Measurements from ENCODE around the gene ZGLP1. TPM values are rescaled to one million over a fixed set of nuclear protein-coding genes. Genes with fewer than 3 reads are reported as not detected.

Gene ZGLP1
- total RNA-seq, 2 experiments from 2014 or later, result 5.7 to 8.8 TPM

GRCh38 chr19:10271543-10272086 lies 38.0 kb downstream of the ZGLP1 start:
- H3K4me2 ChIP-seq (ENCODE audit: low read length), result peak overlapping the region; percentile 86
- H3K9me2 ChIP-seq (ENCODE audit: insufficient read depth, low read length), result no peaks in the 10 kb centered on the region
- TF ChIP-seq CTCF (conservative IDR thresholded peaks at IDR 0.05; ENCODE audit: low read length) (no peak), EZH2phosphoT487 (IDR thresholded peaks at IDR 0.05; ENCODE audit: borderline replicate concordance, low read depth, low read length) (no peak)
- intact Hi-C loops (cut with micrococcal nuclease; ENCODE audit: unreplicated experiment), result no loop called here
- 0 out of 2 replicates have a peak, but pooled peaks cover 5% of the 10 kb centered on the region for H3K79me2 ChIP-seq (ENCODE audit: insufficient read depth, low read depth, low read length)
- ChIA-PET POLR2A (interaction anchor here (0.6 to 2.4 kb wide), 12 partner anchors 9 to 179 kb away, joined by 3 to 14 read pairs (median 4); partner anchors contain the start of genes ICAM4, ICAM5, RAVER1 and TYK2), CTCF (ENCODE audit: unreplicated experiment) (interaction anchor here (0.8 to 1.3 kb wide), 5 partner anchors 13 to 154 kb away, joined by 3 to 4 read pairs (median 3); no protein-coding TSS in a partner anchor)
- peak overlapping the region; percentile 59; the same call in 1 of the 2 replicates for H2AFZ ChIP-seq (ENCODE audit: low read length)
- 0 out of 2 replicates have a peak, but pooled peaks cover 3% of the 10 kb centered on the region for H3K36me3 ChIP-seq (ENCODE audit: insufficient read depth, low read length)
- peak; percentile 90 for DNase-seq (ENCODE audit: low spot score)
- peaks cover 31% of the 10 kb centered on the region for H3K4me1 ChIP-seq (ENCODE audit: insufficient read depth, low read length, poor library complexity, severe bottlenecking)
- TSS peak; percentile 90 for BruUV-seq (replicated peaks)
- peak overlapping the region; percentile 75 for H3K27ac ChIP-seq (ENCODE audit: low read depth, low read length, poor library complexity, severe bottlenecking)
- H3K4me3 ChIP-seq (ENCODE audit: low read depth, low read length, poor library complexity, severe bottlenecking), result peak overlapping the region; percentile 66
- H3K9me3 ChIP-seq (ENCODE audit: low read length), result no peaks in the 10 kb centered on the region
- no peaks in the 10 kb centered on the region for H4K20me1 ChIP-seq (ENCODE audit: insufficient read depth, low read length)

DNA sequence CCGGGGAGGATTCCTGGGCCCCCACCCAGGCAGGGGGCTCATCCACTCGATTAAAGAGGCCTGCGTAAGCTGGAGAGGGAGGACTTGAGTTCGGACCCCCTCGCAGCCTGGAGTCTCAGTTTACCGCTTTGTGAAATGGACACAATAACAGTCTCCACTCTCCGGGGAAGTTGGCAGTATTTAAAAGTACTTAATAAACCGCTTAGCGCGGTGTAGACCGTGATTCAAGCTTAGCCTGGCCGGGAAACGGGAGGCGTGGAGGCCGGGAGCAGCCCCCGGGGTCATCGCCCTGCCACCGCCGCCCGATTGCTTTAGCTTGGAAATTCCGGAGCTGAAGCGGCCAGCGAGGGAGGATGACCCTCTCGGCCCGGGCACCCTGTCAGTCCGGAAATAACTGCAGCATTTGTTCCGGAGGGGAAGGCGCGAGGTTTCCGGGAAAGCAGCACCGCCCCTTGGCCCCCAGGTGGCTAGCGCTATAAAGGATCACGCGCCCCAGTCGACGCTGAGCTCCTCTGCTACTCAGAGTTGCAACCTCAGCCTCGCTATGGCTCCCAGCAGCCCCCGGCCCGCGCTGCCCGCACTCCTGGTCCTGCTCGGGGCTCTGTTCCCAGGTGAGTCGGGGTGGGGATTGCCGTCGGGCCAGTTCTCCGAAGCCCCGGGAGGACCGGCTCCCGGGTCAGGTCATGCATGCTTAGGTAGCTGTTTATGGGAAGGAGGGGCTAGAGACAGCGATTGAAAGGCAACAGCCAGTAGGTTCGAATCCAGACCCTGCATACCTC lies 38.8 kb downstream of the ZGLP1 start, which contains the start of gene ICAM1:
ICAM1 (plus strand) TSS at position 505 of the 779 bp plus-strand sequence; CDS start at position 545, 40 bp downstream.
- Histone ChIP-seq H3K9me2 (ENCODE audit: insufficient read depth, low read length) (no peaks in the 10 kb centered on the region), H3K4me1 (ENCODE audit: insufficient read depth, low read length, poor library complexity, severe bottlenecking) (peaks cover 31% of the 10 kb centered on the region), H3K4me2 (ENCODE audit: low read length) (peak within 1 kb of the TSS; percentile 86), H3K4me3 (ENCODE audit: low read depth, low read length, poor library complexity, severe bottlenecking) (peak within 1 kb of the TSS; percentile 66), H3K79me2 (ENCODE audit: insufficient read depth, low read depth, low read length) (0 out of 2 replicates have a peak, but pooled peaks cover 5% of the 10 kb centered on the region), H2AFZ (ENCODE audit: low read length) (peak within 1 kb of the TSS; percentile 61; the same call in 1 of the 2 replicates), H4K20me1 (ENCODE audit: insufficient read depth, low read length) (no peaks in the 10 kb centered on the region), H3K27ac (ENCODE audit: low read depth, low read length, poor library complexity, severe bottlenecking) (peak within 1 kb of the TSS; percentile 75), H3K9me3 (ENCODE audit: low read length) (no peaks in the 10 kb centered on the region), H3K36me3 (ENCODE audit: insufficient read depth, low read length) (0 out of 2 replicates have a peak, but pooled peaks cover 3% of the 10 kb centered on the region)
- CTCF ChIA-PET (ENCODE audit: unreplicated experiment), result interaction anchor here (0.6 to 1.2 kb wide), 6 partner anchors 12 to 153 kb away, joined by 3 to 4 read pairs (median 3); partner anchors contain the start of gene TYK2
- intact Hi-C loops (cut with micrococcal nuclease; ENCODE audit: unreplicated experiment), result no loop called here
- peak; percentile 80 for DNase-seq (ENCODE audit: low spot score)
- TF ChIP-seq EZH2phosphoT487 (IDR thresholded peaks at IDR 0.05; ENCODE audit: borderline replicate concordance, low read depth, low read length), result no peak
- TF ChIP-seq CTCF (conservative IDR thresholded peaks at IDR 0.05; ENCODE audit: low read length), result 0 out of 2 replicates have a peak, but pooled peaks have one; percentile 17
- BruUV-seq (replicated peaks), result TSS peak; percentile 90
- POLR2A ChIA-PET, result interaction anchor here (0.6 to 2.4 kb wide), 13 partner anchors 10 to 576 kb away, joined by 3 to 14 read pairs (median 4); partner anchors contain the start of genes ICAM4, ICAM5, RAVER1 and TYK2

Measured in OCI-LY7 (cell line).